GM21723 (cell line): ENCODE results near the gene KIF5C.

ENCODE experiments used
- ATAC-seq: cut with Tn5 transposase; IDR thresholded peaks from one replicate; pipeline ENCODE4 v1.9.1; 2021; ENCODE audit warnings: mild to moderate bottlenecking, moderate library complexity; ENCODE audit not compliant: unreplicated experiment

Gene KIF5C

DNA sequence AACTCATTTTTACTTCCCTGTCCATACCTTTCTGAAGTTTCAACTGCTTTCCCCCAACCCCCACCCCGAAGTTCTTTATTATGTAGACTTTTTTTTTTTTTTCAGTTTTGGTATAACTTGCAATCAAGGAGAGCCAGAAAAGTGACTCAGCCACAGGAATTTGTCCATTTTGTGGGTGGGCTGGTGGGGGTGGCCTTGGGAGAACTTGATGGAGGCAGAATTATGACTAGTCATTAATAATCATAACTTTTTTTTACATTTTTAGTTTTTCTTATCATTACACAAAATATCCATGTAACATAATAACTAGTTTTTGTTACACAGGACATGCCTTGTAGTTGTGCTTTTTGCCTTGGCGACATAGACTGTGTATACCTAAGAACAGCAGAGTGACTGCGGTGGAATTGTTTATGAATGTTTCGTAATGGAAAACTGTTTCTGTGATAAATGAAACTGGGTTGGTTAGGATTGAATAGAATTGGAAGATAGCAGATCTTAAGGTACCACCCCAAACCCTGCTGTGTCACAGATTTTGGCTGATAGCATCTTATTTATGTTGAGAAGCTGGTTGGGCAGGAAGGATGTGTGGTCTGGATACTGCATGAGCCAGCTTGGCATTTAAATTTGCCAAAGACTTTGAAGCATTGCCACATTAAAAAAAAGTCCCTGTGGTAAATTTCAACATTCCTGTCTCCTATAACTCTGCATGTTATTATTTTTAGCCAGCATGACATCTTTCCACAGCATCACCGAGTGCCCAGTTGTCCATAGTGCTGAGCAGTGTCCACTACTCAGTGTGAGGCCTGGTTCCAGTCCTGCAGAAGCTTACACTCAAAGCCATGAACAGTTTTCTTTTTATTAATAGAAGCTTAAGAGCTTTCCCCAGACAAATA lies 194.2 kb downstream of the KIF5C start:
- no peak for ATAC-seq

DNA sequence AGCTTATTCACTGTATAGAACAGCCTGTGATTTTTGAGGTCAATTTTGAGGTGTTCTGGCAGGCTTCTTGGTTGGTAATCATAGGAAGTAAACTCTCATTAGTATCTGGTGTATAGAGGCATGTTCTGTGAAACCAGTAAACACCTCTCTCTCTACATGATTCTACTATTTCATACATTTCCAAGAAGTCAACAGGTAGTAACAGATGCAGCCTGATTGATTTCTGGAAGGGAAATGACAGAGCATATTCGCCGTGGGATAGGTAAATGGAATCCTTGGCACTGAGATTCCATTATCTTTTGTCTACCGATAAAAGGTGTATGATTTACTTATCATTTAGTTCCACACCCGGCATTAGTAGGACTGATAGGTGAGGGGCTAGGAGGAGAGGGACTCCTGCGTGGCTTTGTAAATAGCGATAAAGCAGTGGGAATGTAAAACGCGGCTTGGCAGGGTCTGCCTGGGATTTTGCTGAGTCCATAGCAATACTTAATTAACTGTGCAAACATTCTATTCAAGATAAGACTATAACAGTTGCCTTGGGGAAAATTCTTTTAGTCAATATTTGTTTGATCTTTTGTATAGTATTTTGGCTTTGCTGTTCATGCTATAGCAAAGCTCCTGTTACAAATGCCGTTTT lies 195.8 kb downstream of the KIF5C start:
- no peak for ATAC-seq

DNA sequence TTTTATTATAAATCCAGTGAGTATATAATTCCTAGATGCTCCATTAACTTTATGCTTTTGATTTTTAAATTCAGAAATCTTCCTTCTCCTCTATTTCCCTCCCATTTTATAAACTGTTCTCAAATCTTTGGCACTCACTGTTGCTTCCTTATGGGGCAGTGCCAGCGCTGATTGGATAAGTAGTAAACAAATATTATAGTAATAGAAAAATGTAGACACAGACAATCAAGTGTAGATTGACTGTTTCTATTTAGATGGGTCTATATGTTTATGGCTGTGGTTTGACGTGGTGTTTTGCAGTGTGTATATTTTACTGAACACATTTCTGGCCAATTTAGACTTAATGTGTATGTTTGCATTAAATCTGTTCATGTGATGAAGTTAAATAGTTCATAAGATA lies 200.1 kb downstream of the KIF5C start:
- no peak for ATAC-seq

DNA sequence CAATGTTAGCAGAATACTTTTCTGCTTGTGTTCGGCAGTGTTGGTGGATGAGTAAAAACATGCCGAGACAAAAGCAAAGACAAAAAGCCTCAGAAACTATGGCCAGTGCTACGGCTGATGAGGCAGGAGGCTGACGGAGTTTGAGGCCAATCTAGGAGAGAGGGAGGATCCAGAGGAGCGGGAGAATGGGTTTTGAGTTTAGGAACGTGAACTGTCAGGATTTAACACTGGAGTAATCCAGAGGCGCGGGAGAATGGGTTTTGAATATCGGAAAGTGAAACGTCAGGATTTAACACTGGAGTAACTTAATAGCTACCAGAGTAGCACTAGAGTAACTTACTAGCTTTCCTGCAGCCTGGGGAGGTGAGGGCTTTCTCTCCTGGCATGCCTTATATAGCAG lies 200.8 kb downstream of the KIF5C start:
- ATAC-seq = no peak
